OCI-M2 (cell line): ENCODE data around the gene COL18A1.

Source experiments
- DNase-seq: peaks from one replicate; lab custom pipeline; 2025; ENCODE audit not compliant: unreplicated experiment; lab: John Stamatoyannopoulos, UW

COL18A1 gene

GRCh38 chr21:45412491-45412890 lies 7.5 kb downstream of the COL18A1 start:
- no peak for DNase-seq

GRCh38 chr21:45412909-45413611 lies 8.1 kb downstream of the COL18A1 start:
- no peak for DNase-seq

GRCh38 chr21:45413922-45414321 lies 9.0 kb downstream of the COL18A1 start:
- no peak for DNase-seq

- no peak for DNase-seq
Observed at GRCh38 chr21:45414396-45415187, 9.6 kb downstream of the COL18A1 start.

GRCh38 chr21:45415188-45415942 lies 10.4 kb downstream of the COL18A1 start:
- DNase-seq = no peak

- no peak for DNase-seq
Observed at GRCh38 chr21:45415943-45416611, 11.1 kb downstream of the COL18A1 start.

GRCh38 chr21:45416620-45417019 lies 11.7 kb downstream of the COL18A1 start:
- DNase-seq = no peak

- DNase-seq = no peak
Observed at GRCh38 chr21:45417256-45417950, 12.4 kb downstream of the COL18A1 start.

GRCh38 chr21:45417951-45418300 lies 13.0 kb downstream of the COL18A1 start:
- no peak for DNase-seq

- no peak for DNase-seq
Observed at GRCh38 chr21:45418301-45419071, 13.5 kb downstream of the COL18A1 start.

- no peak for DNase-seq
Observed at GRCh38 chr21:45419162-45419561, 14.2 kb downstream of the COL18A1 start.

- DNase-seq = no peak
Observed at GRCh38 chr21:45420061-45421041, 15.4 kb downstream of the COL18A1 start.

- DNase-seq = no peak
Observed at GRCh38 chr21:45421071-45421845, 16.3 kb downstream of the COL18A1 start.

GRCh38 chr21:45421846-45422775 lies 17.1 kb downstream of the COL18A1 start:
- DNase-seq = no peak

- DNase-seq = no peak
Observed at GRCh38 chr21:45423201-45423955, 18.4 kb downstream of the COL18A1 start.
